GM18508 (cell line): ENCODE data around the gene TMEM50B.
A peak's percentile ranks its signal among the peaks of the same experiment; 100 is the strongest.
"Not testable (repeated sequence)": the region's sequence is repeated elsewhere in the genome, so short reads cannot be mapped to it uniquely, and the experiment has no call there.

Source experiments
- ATAC-seq: cut with Tn5 transposase; IDR thresholded peaks from one replicate; pipeline ENCODE4 v1.9.1; 2021; ENCODE audit warnings: moderate number of reproducible peaks; ENCODE audit not compliant: insufficient read depth, unreplicated experiment

The TMEM50B gene

GRCh38 chr21:33433001-33433400 lies 46.8 kb downstream of the TMEM50B start:
- no peak for ATAC-seq

- no peak for ATAC-seq
Measured at GRCh38 chr21:33432496-33432895, 47.3 kb downstream of the TMEM50B start.

GRCh38 chr21:33430858-33431257 lies 48.9 kb downstream of the TMEM50B start:
- ATAC-seq = no peak

- ATAC-seq = no peak
Measured at GRCh38 chr21:33428669-33429068, 51.1 kb downstream of the TMEM50B start.

GRCh38 chr21:33427051-33427450 lies 52.7 kb downstream of the TMEM50B start:
- ATAC-seq = no peak

GRCh38 chr21:33425825-33426224 lies 53.9 kb downstream of the TMEM50B start:
- no peak for ATAC-seq

- ATAC-seq = no peak
Measured at GRCh38 chr21:33424214-33424613, 55.6 kb downstream of the TMEM50B start.

GRCh38 chr21:33421713-33422393 lies 57.9 kb downstream of the TMEM50B start:
- no peak for ATAC-seq

GRCh38 chr21:33419538-33420123 lies 60.1 kb downstream of the TMEM50B start:
- no peak for ATAC-seq

- ATAC-seq = no peak
Measured at GRCh38 chr21:33418691-33419090, 61.1 kb downstream of the TMEM50B start.

- ATAC-seq = no peak
Measured at GRCh38 chr21:33414926-33415325, 64.8 kb downstream of the TMEM50B start.

- ATAC-seq = no peak
Measured at GRCh38 chr21:33414068-33414467, 65.7 kb downstream of the TMEM50B start.

- peak; percentile 60 for ATAC-seq
Measured at GRCh38 chr21:33412832-33413519, 66.8 kb downstream of the TMEM50B start.

- ATAC-seq = not testable (repeated sequence)
Measured at GRCh38 chr21:33412439-33412831, 67.3 kb downstream of the TMEM50B start.

- no peak for ATAC-seq
Measured at GRCh38 chr21:33411949-33412430, 67.8 kb downstream of the TMEM50B start.

- ATAC-seq = no peak
Measured at GRCh38 chr21:33406493-33406892, 73.3 kb downstream of the TMEM50B start.

GRCh38 chr21:33403786-33404585 lies 75.8 kb downstream of the TMEM50B start:
- no peak for ATAC-seq

- no peak for ATAC-seq
Measured at GRCh38 chr21:33403128-33403785, 76.5 kb downstream of the TMEM50B start, which contains the start of gene IFNGR2. Gene IFNGR2, plus strand, starts transcription at chr21:33403413. Its CDS starts 131 bp downstream, at chr21:33403544.

- ATAC-seq = no peak
Measured at GRCh38 chr21:33402001-33402979, 77.5 kb downstream of the TMEM50B start.
